Amniotic stem cell (primary cell): ENCODE results near the gene PARK7.
A peak's percentile ranks its signal among the peaks of the same experiment; 100 is the strongest.

ENCODE experiments used
- DNase-seq: peaks from one replicate; lab custom pipeline; 2025; lab: John Stamatoyannopoulos, UW

PARK7 gene

DNA sequence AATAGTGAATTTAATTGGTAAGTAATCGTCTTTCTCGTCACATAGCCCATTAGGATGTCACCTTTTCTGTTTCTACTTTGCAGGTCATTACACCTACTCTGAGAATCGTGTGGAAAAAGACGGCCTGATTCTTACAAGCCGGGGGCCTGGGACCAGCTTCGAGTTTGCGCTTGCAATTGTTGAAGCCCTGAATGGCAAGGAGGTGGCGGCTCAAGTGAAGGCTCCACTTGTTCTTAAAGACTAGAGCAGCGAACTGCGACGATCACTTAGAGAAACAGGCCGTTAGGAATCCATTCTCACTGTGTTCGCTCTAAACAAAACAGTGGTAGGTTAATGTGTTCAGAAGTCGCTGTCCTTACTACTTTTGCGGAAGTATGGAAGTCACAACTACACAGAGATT, 23.3 kb downstream of the PARK7 start:
- DNase-seq = no peak

DNA sequence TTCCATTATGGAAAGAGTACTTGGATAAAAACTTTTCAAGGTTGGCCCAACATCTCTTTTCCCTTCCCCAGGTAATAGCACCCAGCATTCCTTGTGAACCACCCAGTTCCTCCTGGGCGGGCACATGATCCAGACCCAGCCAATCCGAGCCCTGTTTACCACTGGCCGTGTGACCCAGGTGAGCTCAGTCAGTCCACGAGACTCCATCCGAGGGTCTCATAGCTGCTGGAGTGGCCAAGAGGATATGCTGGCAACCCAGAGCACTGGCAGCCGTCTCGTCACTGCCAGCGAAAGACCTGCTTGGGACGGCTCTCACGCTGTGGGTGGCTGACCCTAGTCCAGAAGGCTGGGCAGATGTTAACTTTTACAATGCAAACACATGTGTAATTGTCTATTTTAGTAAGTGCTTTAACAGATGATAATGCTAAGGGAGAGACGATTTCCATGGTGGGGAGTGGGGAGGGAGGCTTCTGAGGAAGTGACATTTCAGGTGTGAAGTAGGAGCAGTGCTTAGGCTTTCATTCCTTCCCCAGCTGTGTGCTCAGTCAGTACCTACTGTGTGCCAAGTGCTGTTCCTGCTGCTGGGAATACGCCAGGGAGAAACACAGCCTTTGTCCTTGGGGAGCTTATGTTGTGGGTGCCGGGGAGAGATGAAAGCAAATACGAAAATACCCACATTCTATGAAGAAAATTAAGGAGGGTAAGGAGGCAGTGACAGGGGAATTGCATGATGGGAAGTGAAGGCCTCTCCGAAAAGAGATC, 24.5 kb downstream of the PARK7 start:
- no peak for DNase-seq

DNA sequence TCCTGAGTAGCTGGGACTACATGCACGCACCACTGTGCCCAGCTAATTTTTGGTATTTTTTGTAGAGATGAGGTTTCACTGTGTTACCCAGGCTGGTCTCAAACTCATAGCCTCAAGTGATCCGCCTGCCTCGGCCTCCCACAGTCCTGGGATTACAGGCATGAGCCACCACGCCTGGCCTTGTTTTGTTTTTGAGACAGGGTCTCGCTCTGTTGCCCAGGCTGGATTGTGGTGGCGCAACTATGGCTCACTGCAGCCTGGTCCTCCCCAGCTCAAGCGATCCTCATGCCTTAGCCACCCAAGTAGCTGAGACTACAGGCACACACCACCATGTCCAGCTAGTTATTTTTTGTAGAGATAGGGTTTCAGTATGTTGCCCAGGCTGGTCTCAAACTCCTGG, 26.0 kb downstream of the PARK7 start:
- DNase-seq = no peak

DNA sequence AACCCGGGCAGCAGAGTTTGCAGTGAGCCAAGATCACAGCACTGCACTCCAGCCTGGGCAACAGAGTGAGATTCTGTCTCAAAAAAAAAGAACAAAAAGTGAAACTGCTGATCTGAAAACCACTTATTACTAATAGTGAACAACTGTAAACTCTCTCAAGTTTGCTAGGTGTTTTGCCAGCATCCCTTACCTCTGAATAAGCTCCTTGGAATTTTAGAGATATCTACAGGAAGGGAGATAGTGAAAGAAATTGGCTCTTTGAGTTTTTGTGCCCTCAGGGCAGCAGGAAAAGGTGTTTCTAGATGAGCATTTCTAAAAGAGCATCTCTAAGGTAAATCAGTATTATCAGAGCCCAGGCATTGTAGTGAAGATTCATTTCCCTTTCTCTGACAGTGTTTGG, 27.1 kb downstream of the PARK7 start:
- no peak for DNase-seq

DNA sequence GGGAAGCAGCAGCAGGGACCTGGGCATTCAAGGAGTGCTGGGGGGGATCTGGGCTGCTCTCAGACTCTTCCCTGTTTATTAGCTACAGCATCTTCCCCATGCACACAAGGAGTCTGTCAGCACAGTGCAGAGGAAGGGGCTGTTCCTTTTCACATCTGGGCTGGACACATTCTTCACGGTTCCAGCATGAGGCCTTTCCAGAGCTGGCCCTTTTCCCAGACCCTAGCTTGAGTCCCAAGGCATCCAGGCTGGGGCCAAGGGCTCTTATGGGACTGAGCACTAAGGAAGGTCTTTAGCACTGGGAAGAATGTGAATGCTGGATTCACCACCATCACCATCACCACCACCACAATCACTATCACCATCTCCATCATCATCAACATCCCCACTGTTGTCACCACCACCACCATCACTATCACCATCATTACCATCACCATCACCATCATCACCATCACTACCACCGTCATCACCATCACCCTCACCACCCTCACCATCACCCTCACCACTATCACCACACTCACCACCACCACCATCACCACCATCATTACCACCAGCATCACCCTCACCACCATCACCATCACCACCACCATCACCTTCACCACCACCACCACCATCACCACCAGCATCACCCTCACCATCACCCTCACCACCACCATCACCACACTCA, 28.4 kb downstream of the PARK7 start:
- DNase-seq = no peak

DNA sequence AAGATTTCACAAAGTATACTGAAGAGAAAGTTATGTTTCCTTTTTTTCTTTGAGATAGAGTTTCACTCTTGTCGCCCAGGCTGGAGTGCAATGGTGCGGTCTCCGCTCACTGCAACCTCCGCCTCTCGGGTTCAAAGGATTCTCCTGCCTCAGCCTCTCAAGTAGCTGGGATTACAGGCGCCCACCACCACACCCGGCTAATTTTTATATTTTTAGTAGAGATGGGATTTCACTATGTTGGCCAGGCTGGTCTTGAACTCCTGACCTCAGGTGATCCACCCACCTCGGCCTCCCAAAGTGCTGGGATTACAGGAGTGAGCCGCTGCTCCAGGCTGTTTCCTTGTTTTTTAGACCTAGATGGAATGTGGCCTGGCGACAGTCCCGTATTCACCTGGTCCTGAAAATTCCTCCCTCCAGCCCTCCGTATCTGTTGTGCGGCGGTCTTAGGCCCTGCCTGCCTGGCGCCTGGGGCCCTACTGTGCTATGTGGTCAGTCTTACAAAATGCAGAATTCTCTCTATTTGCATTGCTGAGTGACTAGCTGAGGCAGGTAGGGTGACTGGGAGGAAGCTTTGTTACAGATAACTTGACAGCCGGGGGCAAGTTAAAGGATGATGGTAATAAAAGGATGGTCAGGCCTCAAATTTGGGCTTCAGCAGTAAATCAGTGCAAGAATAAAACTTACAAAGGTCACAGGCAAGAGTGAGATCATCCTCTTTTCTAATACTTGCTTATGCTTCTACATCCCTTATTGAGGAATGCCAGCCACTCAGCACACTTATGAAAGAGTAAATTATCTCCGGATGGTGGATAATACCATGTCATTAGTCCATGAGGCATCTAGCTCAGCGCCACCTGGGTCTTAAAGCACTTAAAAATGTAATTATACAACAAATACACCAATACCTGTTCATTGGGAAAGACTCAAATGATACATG, 30.3 kb downstream of the PARK7 start:
- no peak for DNase-seq

DNA sequence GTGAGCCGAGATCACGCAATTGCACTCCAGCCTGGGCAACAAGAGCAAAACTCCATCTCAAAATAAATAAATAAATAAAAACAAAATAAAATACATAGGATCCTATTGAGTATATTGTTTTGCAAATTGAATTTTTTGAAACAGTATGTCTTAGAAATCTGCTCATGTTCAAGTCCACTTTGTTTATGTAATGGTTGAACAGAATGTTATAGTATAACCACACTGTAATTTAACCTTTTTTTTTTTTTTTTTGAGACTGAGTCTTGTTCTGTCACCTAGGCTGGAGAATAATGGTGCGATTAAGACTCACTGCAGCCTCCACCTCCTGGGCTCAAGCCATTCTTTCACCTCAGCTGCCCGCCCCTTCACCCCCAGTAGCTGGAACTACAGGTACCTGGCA, 31.4 kb downstream of the PARK7 start:
- no peak for DNase-seq

DNA sequence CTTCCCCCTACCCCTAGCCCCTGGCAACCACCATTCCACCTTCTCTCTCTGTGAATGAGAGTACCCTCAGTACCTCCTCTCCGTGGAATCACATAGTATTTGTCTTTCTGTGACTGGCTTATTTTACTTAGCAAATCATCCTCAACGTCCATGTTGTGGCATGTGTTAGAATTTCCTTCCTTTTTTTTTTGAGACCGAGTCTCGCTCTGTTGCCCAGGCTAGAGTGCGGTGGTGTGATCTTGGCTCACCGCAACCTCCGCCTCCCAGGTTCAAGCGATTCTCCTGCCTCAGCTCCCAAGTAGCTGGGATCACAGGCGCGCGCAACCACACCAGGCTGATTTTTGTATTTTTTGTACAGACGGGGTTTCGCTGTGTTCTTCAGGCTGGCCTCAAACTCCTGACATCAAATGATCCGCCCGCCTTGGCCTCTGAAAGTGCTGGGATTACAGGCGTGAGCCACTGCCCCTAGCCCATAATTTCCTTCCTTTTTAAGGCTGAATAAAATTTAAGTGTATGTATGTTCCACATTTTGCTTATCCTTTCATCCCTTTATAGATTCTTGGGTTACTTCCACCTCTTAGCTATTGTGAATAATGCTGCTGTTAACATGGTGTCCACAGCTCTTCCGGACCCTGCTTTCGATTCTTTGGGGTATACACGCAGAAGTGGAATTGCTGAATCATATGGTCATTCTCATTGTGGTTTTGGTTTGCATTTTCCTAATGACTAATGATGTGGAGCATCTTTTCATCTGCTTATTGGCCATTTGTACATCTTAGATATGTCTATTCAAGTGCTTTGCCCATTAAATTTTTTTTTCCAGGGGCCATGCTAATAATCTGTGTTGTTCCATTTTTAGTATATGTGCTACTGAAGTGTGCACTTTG, 32.3 kb downstream of the PARK7 start:
- no peak for DNase-seq

DNA sequence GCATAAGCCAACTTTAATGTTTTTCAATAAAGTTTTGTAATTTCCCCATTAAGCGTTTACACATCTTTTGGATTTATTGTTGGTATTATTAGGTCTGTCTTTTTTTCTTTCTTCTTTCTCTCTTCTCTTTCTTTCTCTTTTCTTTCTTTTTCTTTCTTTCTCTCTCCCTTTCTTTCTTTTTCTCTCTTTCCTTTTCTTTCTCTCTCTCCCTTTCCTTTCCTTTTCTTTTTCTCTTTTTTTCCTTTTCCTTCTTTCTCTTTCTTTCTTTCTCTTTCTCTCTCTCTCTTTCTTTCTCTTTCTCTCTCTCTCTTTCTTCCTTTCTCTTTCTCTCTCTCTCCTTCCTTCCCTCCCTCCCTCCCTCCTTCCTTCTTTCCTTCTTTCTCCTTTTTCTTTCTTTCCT, 33.3 kb downstream of the PARK7 start:
- no peak for DNase-seq

DNA sequence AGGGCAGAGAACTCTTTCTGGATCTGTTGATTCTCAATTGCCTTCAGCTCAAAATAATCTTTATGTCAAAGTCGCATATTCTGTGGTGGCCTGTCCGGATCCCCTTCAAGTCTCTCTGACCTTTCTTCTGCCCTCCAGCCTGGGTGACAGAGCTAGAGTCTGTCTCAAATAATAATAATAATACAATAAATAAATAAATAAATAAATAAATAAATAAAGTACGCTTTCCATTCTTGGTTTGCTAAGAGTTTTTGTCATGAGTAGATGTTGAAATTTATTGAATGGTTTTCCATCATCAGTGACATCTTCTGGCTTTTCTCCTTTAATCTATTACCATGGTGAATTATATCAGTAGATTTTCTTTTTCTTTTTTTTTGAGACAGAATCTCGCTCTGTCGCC, 33.9 kb downstream of the PARK7 start:
- no peak for DNase-seq

DNA sequence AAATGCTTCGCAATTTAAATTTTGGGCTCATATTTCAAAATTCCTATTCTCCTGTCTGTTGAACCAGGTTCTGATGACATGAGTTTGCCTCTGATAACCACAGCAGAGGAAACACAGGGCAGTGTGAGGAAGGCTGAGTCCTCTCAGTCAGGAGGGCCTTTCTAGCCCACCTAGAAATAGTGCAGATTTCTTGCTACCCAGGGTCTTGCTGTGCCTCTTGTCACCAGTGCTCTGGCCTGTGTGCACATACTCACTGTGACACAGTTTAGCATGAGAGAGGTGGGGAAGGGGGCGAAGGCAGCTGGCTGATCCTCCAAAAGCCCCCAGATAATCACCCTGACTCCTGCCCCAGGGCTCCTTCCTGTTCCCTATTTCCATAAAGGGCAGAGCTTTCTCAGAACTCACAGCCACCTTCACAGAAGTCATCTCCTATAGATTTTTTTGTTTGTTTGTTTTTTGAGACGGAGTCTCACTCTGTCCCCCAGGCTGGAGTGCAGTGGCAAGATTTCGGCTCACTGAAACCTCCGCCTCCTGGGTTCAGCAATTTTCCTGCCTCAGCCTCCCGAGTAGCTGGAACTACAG, 40.9 kb downstream of the PARK7 start:
- DNase-seq = no peak

DNA sequence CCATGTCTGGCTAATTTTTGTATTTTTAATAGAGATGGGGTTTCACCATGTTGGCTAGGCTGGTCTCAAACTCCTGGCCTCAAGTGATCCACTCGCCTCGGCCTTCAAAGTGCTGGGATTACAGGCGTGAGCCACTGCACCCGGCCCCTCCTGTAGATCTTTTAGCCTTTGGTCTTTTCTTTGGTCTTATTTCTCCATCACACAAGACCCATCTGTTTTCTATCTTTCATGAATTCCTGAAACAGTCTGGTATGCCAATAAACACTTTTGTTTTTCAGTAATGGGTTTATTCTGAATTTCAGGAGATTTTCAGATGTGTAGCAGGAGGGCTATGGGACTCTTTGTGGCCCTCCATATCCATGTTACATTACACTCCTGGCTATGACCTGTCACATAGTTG, 41.4 kb downstream of the PARK7 start:
- no peak for DNase-seq

DNA sequence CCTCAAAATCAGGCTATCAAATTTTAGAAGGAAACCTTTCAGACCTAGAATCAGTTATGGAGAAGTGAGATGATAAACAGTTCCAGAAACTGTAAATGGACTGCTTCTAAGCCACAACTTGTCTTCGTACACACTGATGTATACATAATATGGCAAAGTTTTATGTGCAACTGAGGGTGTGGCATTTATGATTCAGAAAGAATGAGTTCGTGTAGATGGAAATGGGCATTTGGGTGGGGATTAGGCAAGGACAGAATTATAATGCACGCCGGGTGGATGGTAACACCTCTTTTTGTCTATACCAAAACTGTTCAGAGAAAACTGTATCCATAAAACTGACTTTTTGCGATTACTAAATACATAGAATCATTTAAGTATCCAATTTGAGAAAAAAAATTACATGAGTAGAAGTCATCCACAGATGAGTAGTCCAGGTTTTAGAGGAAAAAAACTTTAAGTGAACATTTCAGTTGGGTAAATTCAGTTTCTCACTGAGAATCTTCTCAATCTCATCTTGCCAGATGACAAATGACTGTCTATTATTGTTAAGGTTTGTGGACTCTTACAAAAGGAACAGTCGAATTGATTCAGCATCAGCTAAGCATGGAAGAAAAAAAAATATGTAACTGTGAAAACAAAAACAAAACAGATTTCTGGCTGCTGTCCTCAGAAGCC, 42.1 kb downstream of the PARK7 start:
- DNase-seq = no peak

DNA sequence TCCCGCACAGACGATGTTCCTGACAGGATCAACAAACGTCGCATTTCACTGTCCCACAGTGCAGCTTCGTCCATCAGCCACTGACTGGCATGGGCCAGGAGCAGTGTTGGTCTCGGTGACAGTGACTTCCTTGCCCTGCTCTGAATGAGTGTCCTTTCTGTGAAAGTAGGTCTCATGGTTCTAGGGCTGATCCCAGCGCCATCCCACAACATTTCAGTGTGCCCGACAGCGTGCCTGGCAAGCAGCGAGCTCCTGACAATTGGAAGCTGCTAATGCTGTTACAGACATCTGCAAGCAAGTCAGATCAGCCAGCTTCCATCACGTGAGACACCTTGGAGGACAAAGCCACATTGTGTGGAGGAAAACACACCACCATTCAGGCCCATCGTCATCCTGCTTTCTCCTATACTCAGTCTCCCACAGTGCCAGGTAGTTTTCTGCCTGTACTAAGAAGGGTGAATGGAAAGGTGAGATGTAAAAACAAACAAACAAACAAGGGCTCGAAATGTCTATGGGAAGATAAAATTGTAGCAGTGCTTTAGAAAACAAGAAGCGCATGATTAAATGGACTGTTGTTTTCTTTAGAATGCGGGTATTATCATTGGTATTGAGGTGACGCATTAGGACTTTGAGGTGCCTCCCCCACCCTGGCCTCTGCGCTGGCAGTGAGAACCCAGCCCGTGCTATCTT, 42.7 kb downstream of the PARK7 start:
- DNase-seq = no peak

DNA sequence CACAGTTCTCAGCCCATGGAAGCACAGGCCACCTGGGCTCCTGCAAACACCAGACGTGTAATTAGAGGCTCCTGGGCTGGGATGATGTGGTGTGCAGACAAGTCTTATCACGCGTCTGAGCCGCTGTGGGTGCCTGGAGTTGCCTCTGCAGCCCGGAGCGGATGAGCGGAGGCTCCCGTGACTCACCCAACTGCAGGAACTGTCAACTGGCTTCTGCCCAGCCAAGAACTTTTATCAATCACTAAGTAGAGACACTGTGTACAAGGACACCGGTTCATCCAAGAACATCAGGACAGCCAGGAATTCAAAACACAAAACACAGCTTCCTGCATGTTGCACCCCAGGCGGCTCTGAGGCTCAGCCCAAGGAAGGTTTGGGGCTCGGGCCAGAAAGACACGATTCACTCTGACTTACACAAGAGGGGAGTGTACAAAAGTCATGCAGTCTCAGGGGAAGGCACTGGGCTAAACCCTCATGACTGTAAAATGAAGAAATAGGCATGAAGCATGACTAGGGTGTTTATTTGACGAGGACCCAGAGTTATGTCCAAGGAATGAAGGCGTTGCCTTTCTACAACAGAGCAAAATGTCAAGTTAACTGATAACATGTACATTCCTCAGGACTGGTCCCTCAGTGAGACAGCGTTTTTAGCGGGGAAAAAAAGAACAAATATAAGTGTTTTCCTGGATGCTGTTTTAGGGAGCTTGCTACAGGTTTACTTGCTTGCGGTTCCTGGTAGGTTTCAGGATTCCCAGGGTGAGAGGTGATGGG, 43.5 kb downstream of the PARK7 start:
- peak; percentile 87 for DNase-seq

DNA sequence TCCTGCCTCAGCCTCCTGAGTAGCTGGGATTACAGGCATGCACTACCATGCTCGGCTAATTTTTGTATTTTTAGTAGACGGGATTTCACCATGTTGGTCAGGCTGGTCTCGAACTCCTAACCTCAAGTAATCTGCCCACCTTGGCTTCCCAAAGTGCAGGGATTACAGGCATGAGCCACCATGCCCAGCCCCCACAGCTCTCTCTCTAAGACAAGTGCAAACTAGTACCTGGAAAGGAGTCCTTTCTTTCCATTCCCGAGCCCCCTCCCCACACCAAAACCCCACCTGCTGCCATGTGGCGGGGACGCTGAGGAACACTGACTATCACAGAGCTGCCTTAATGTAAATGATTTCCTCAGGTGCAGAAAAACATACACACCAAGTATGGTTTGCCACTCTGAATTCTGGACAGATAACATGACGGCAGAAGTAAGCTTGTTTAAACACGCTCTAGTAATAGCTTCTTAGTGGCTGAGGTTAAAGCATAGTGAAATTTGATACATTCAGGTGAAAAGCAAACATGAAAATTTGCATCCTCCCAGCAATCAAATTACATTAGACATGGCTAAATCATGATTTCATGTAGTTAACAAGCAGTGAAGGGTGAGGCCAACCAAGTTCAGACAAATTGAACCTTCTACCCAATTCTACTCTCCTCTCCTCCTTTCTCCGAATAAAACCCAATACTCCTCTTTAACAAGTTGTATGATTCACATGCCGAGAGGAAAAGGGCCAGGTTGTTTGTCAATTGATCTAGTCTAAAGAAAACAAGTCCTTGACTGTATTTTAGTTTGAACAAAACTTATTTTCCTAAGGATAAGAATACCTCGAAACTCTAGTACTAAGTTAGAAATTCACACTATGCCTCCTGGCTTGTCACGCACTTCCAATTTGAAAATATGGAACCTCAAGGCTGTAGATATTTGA, 44.8 kb downstream of the PARK7 start:
- DNase-seq = no peak

DNA sequence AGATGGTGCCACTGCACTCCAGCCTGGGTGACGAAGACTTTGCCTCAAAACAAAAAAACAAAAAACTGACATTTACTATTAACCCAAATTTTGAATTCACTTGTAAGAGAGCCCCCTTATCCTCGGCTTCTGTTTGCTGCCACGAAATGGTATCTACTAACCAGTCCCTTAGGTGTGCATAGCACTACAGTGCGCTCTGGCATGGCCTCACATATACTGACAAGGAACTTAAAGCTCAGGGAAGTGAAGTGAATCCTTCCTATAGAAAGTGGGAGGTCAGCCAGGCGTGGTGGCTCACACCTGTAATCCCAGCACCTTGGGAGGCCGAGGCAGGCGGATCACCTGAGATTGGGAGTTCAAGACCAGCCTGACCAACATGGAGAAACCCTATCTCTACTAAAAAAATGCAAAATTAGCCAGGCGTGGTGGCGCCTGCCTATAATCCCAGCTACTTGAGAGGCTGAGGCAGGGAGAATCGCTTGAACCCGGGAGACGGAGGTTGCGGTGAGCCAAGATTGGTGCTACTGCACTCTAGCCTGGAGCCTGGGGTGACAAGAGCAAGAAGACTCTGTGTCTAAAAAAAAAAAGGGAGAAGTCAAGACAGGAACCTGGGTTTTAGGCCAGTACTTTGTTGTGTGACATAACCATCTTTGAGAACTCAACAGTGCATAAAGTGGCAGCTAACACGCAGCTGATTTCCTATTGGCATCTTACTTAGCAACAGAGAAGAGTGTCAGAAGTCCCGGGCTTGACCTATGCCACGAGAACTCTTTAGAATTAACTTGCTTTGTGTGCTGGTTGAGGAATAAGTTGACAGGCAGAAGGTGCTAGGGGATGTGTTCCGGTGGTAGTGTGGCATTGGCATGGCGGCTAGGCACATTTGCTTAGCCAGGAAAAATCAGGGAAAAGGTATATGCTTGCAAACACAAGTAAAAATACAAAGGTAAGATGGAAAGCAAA, 47.8 kb downstream of the PARK7 start:
- DNase-seq = no peak
